GM19438 (cell line): Measurements from ENCODE around the gene CAMK1G.

Source experiments
- ATAC-seq: cut with Tn5 transposase; IDR thresholded peaks from one replicate; pipeline ENCODE4 v1.9.1; 2021; ENCODE audit warnings: low read depth; ENCODE audit not compliant: unreplicated experiment

CAMK1G gene

GRCh38 chr1:209561532-209561931 is 22.0 kb upstream of the CAMK1G start:
- ATAC-seq: no peak

GRCh38 chr1:209564849-209565248 is 18.7 kb upstream of the CAMK1G start:
- no peak for ATAC-seq

GRCh38 chr1:209565759-209566678 is 17.5 kb upstream of the CAMK1G start:
- ATAC-seq: peak; percentile 94

- no peak for ATAC-seq
Measured at GRCh38 chr1:209567698-209568175, 15.8 kb upstream of the CAMK1G start.

- no peak for ATAC-seq
Measured at GRCh38 chr1:209569455-209570207, 13.9 kb upstream of the CAMK1G start.

- no peak for ATAC-seq
Measured at GRCh38 chr1:209570743-209571142, 12.8 kb upstream of the CAMK1G start.

- peak; percentile 94 for ATAC-seq
Measured at GRCh38 chr1:209576392-209577197, 6.9 kb upstream of the CAMK1G start.

- ATAC-seq: no peak
Measured at GRCh38 chr1:209577346-209577745, 6.2 kb upstream of the CAMK1G start.

GRCh38 chr1:209580577-209580976 is 2.9 kb upstream of the CAMK1G start:
- no peak for ATAC-seq

GRCh38 chr1:209584231-209584672 is 738 bp downstream of the CAMK1G start:
- no peak for ATAC-seq

GRCh38 chr1:209585197-209585596 is 1.7 kb downstream of the CAMK1G start:
- no peak for ATAC-seq

- no peak for ATAC-seq
Measured at GRCh38 chr1:209585672-209586071, 2.2 kb downstream of the CAMK1G start.

GRCh38 chr1:209586221-209586740 is 2.8 kb downstream of the CAMK1G start:
- no peak for ATAC-seq

- no peak for ATAC-seq
Measured at GRCh38 chr1:209587789-209588188, 4.3 kb downstream of the CAMK1G start.

GRCh38 chr1:209589440-209589839 is 5.9 kb downstream of the CAMK1G start:
- no peak for ATAC-seq

GRCh38 chr1:209589863-209590262 is 6.3 kb downstream of the CAMK1G start:
- no peak for ATAC-seq

- ATAC-seq: no peak
Measured at GRCh38 chr1:209590405-209590804, 6.9 kb downstream of the CAMK1G start.

- ATAC-seq: no peak
Measured at GRCh38 chr1:209593747-209594146, 10.2 kb downstream of the CAMK1G start.

- no peak for ATAC-seq
Measured at GRCh38 chr1:209594440-209594839, 10.9 kb downstream of the CAMK1G start.

- no peak for ATAC-seq
Measured at GRCh38 chr1:209595028-209595427, 11.5 kb downstream of the CAMK1G start.
